HG03342 (cell line): ENCODE data around the gene ANGPTL1.

Experiments used
- ATAC-seq: cut with Tn5 transposase; IDR thresholded peaks from one replicate; pipeline ENCODE4 v1.9.1; 2021; ENCODE audit warnings: mild to moderate bottlenecking, moderate library complexity; ENCODE audit not compliant: unreplicated experiment

ANGPTL1 gene

GRCh38 chr1:178870944-178871343 lies at the start of gene ANGPTL1:
ANGPTL1 (minus strand) TSS chr1:178871077; CDS start chr1:178865776, 5,301 bp downstream.
- no peak for ATAC-seq

- no peak for ATAC-seq
Observed at GRCh38 chr1:178919581-178919980, 48.7 kb upstream of the ANGPTL1 start.

GRCh38 chr1:178918955-178919354 lies 48.1 kb upstream of the ANGPTL1 start:
- no peak for ATAC-seq

GRCh38 chr1:178918308-178918707 lies 47.4 kb upstream of the ANGPTL1 start:
- ATAC-seq, result no peak

GRCh38 chr1:178916448-178917174 lies 45.7 kb upstream of the ANGPTL1 start:
- ATAC-seq, result no peak

GRCh38 chr1:178912597-178912996 lies 41.7 kb upstream of the ANGPTL1 start:
- no peak for ATAC-seq

- no peak for ATAC-seq
Observed at GRCh38 chr1:178910023-178910422, 39.1 kb upstream of the ANGPTL1 start.

GRCh38 chr1:178908358-178908757 lies 37.5 kb upstream of the ANGPTL1 start:
- ATAC-seq, result no peak

- ATAC-seq, result no peak
Observed at GRCh38 chr1:178901482-178902125, 30.7 kb upstream of the ANGPTL1 start.

GRCh38 chr1:178899402-178899801 lies 28.5 kb upstream of the ANGPTL1 start:
- no peak for ATAC-seq

GRCh38 chr1:178898401-178898800 lies 27.5 kb upstream of the ANGPTL1 start:
- ATAC-seq, result no peak

- ATAC-seq, result no peak
Observed at GRCh38 chr1:178895928-178896327, 25.1 kb upstream of the ANGPTL1 start.

- ATAC-seq, result no peak
Observed at GRCh38 chr1:178886551-178886950, 15.7 kb upstream of the ANGPTL1 start.

- ATAC-seq, result no peak
Observed at GRCh38 chr1:178885869-178886268, 15.0 kb upstream of the ANGPTL1 start.

- no peak for ATAC-seq
Observed at GRCh38 chr1:178881950-178882349, 11.1 kb upstream of the ANGPTL1 start.

GRCh38 chr1:178877896-178878295 lies 7.0 kb upstream of the ANGPTL1 start:
- no peak for ATAC-seq

GRCh38 chr1:178875936-178876335 lies 5.1 kb upstream of the ANGPTL1 start:
- ATAC-seq, result no peak

- no peak for ATAC-seq
Observed at GRCh38 chr1:178874966-178875365, 4.1 kb upstream of the ANGPTL1 start.

- no peak for ATAC-seq
Observed at GRCh38 chr1:178871551-178872320, 859 bp upstream of the ANGPTL1 start.

- no peak for ATAC-seq
Observed at GRCh38 chr1:178870221-178870620, 656 bp downstream of the ANGPTL1 start.

- no peak for ATAC-seq
Observed at GRCh38 chr1:178869119-178869697, 1.7 kb downstream of the ANGPTL1 start.
